Hypothalamus (tissue), 51 donors: ENCODE data around the gene GORASP1.

Source experiments
- DNase-seq, 51 donors: peaks; one replicate each; lab custom pipeline; 2025; lab: John Stamatoyannopoulos, UW

The GORASP1 gene

DNA sequence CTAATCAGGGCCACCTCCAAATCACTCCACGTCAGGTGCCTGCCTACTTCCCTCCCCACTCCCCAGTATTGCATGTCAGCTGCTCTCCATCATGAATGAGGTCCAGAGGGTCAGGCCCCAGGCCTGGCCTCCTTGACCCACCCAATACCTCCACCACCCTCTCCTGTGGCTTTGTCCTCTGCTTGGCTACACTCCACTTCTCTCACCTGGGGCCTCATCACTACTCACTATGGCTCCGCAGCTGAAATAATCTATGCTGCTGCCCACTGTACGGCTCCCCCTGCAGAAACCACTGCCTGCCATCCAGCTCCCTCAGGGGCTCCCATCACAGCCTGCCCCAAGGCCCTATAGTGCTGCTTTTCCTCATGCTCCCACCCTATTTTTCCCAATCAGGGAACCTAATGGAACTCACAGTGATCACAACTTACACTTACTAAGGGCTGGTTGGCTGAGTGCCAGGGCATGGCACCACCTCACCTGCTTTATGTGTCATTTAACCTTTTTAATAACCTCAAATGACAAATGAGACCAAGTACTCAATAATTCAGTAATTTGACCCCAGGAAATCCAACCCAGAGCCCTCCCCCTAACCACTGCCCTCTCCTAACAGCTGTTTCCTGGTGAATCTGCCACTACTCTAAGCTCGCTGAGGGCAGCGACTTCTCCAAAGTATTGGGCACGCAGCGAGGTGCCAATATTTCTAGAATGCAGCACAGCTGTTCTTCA, 2.3 kb downstream of the GORASP1 start:
- no peak for DNase-seq

- DNase-seq: no peak
Measured at GRCh38 chr3:39103791-39104552, 3.5 kb downstream of the GORASP1 start.

DNA sequence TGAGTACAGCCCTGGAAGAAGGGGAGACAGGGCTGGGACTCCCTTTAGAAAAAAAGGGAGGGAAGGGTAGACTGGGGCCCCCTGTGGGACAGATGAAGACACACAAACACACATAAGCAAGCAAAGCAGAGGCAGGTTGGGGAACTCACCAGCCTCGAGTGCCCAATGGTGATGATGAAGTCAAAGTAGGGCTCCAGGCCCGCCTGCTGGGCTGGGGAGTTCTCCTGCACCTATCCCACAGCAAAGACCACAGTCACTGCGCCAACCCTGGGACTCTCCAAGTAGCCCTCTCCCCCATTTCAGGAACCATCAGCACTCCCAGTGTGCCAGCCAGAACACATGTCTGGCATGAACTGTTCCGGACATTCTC, 4.1 kb downstream of the GORASP1 start:
- no peak for DNase-seq

GRCh38 chr3:39102504-39103323, 4.7 kb downstream of the GORASP1 start:
- no peak for DNase-seq

- peak in 1 of 51 donors; percentile 12 for DNase-seq
Measured at GRCh38 chr3:39101022-39101689, 6.3 kb downstream of the GORASP1 start.

DNA sequence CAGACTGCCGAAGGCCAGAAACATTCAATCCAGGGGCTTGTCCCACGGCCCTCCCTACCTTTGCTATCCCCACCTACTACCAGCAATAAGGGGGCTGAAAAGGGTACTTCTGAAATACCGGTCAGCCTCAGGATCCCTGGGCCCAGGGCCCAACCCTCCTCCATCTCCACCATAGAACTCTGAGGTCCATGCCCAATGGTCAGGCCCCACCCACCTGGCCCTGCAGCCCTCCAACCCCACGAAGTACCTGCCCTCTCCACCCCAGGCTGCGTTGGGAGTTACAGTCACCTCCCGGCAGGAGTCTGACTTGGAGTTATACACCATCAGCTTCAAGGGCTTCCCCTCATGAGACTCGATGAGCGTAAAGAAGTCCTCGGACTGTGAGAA, 6.9 kb downstream of the GORASP1 start:
- no peak for DNase-seq

- no peak for DNase-seq
Measured at GRCh38 chr3:39099738-39100499, 7.5 kb downstream of the GORASP1 start.

- no peak for DNase-seq
Measured at GRCh38 chr3:39099242-39099641, 8.2 kb downstream of the GORASP1 start.

DNA sequence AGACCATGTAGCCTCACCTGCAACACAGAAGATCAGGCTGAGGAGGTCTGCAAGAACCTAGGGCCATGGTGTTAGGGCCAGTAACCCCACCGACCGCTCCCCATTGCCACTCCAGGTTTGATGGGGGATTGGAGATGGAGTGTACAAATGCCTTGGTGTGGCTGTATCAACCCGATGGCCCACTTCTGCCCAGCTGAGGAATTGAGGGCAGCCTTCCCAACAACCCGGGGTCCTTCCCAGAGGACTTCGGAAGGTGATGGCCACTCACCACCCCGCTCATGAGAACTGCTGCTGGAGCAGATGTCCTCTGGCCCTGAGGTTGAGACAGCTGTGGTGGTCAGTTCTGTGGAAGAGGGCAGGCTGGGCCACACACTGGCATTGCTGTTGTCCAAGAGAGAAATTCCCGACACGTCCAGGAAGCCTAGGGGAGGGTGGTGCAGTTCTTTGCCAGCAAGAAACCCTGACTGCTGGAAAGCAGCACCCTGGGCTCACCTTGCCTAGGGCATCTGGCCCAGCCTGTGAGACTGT, 8.9 kb downstream of the GORASP1 start:
- no peak for DNase-seq

DNA sequence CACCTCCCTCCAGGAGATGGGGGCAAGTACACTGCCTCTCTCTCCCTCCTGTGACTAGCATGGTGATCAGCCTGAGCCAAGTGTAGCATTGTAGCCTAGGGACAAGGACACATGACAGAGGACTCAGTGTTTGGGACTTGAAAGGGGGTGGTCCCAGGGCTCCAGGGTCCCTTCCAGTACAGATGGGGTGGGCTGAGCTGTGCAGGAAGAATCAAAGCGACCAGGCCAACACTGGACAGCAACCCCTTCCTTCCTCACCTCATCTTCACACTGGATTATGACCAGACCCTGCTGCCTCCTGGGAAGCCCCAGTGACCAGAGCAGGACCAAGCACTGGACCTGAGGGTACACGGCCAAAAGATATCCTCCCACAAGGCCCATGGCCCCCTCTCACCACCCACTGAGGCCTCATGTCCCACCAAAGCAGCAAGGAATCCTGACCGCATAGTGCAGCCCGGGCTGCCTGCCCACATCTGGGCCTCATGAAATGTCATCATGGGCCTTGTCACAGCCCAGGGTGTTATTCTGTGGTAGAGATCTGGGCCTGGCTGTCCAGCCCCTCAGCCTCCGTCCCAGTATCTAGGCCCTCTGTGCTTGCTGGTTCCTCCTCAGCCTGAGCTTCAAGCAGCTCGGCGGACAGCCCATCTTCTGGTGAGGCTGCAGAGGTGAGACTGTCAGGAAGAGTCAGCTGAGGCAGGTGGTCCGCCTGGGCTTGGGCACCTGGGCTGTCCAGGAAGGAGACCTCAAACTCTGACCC, 9.5 kb downstream of the GORASP1 start:
- DNase-seq: peak in 1 of 51 donors; percentile 35

DNA sequence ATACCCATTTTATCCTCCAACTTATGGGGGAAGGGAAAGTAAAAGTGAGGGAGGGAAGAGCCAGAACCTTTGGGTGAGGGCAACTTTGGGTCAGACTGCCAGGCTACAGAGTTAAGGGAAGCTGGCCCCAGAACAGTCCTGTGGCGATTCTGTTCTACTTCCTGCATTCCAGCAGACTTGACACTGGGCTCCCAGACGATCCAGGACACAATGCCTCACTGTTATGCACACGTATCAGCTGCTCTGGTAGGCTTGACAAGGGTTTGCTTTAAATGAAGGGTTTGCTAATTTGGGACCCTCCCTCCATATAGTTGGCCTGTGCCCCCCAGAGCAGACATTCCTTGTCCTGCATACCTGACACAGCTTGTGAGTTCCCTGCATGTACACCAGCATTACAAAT, 10.7 kb downstream of the GORASP1 start:
- DNase-seq: peak in 25 of 51 donors; percentile 14 to 73 (median 36)

DNA sequence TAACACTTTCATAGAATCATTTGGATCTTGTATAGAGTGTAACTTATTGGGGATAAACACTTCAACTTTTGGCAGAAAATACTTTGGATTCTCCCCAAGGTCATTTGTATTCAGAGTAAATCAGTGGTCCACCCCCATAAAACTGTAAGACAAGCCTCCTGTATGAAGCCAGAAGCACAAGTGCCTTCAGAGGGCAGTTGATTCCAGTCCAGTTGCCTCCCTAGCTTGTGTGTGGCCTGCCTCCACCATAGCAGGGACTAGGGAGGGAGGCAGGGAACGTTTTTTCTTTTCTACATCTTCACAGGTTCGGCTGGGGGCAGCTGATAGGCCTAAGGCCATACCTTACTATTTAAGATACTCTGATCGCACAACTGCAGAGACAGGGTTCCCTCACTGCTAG, 11.6 kb downstream of the GORASP1 start:
- DNase-seq: no peak

GRCh38 chr3:39094851-39095677, 12.4 kb downstream of the GORASP1 start:
- DNase-seq: no peak

DNA sequence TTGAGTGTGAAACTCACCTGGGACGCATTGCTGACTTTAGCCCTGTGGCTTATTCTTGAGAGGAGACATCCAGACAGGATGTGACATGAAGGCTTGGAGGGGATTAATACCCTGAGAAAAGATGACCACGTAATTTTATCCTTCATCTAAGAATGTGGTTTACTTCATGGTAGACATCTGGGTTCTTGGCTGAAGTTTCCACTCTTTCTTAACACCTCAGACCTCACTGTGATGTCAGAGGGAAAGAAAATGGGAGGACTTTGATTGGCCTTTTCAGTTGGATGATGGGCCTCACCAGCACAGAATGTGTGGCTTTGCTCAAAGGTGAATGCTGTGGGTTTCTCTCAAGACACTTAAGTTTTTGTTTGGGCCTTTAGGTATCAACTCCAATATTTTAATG, 16.5 kb downstream of the GORASP1 start:
- DNase-seq: no peak

- no peak for DNase-seq
Measured at GRCh38 chr3:39088889-39089288, 18.5 kb downstream of the GORASP1 start.

- DNase-seq: no peak
Measured at GRCh38 chr3:39088456-39088855, 19.0 kb downstream of the GORASP1 start.

DNA sequence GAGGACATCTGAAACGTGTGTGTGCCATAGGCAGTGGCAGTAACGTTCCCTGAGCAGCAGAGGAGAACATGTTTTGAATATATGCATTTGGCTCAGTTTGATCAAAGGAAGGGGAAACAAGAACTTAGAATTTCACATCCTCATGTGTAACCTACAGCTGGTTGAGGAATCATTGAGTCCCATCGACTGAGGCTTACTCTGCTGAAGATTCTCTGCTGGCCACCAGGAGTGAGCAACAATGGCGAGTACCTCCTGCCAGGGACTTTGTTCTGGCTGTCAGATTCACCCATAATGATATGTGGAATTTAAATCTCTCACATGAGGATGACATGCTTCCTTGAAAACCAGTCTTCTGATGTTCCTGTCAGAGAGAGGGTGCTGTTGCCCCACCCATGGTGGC, 21.3 kb downstream of the GORASP1 start:
- DNase-seq: no peak

- no peak for DNase-seq
Measured at GRCh38 chr3:39082666-39083313, 24.6 kb downstream of the GORASP1 start.
